Astrocyte (in vitro differentiated cells and primary cell): ENCODE measurements around the gene PSAT1. TPM values are rescaled to one million over a fixed set of nuclear protein-coding genes. Genes with fewer than 3 reads are reported as not detected.

Experiments
- DNase-seq: peaks from one replicate; pipeline ENCODE4 v3.0.0-alpha.2; 2010; ENCODE audit warnings: low read depth
- FAIRE-seq: peaks from 2 replicates; lab custom pipeline; 2011; peaks lifted over from hg19 to GRCh38; lab: Jason Lieb, UNC
- H2AFZ ChIP-seq: 2 replicates; pipeline ENCODE4 v1.6.0; 2012; ENCODE audit warnings: low read depth, low read length, inconsistent platforms
- H3K27ac ChIP-seq: 2 replicates; pipeline ENCODE4 v1.5.1; 2011; ENCODE audit warnings: low read depth, low read length, inconsistent platforms
- H3K27me3 ChIP-seq: 2 replicates; pipeline ENCODE4 v1.6.0; 2011; ENCODE audit warnings: low read length, inconsistent platforms; ENCODE audit not compliant: insufficient read depth
- H3K36me3 ChIP-seq: 2 replicates; pipeline ENCODE4 v1.5.1; 2011; ENCODE audit warnings: low read length, inconsistent platforms; ENCODE audit not compliant: insufficient read depth
- H3K4me1 ChIP-seq: 2 replicates; pipeline ENCODE4 v1.5.1; 2011; ENCODE audit warnings: low read length, inconsistent platforms; ENCODE audit not compliant: insufficient read depth
- H3K4me2 ChIP-seq: 2 replicates; pipeline ENCODE4 v1.6.0; 2012; ENCODE audit warnings: low read length, inconsistent platforms
- H3K4me3 ChIP-seq: 2 replicates; pipeline ENCODE4 v1.5.1; 2011; ENCODE audit warnings: low read depth, mild to moderate bottlenecking, low read length, inconsistent platforms; ENCODE audit not compliant: insufficient read depth
- H3K79me2 ChIP-seq: 2 replicates; pipeline ENCODE4 v1.6.0; 2012; ENCODE audit warnings: mild to moderate bottlenecking, low read length, inconsistent platforms; ENCODE audit not compliant: insufficient read depth
- H3K9ac ChIP-seq: 2 replicates; pipeline ENCODE4 v1.6.0; 2012; ENCODE audit warnings: mild to moderate bottlenecking, low read length, inconsistent platforms
- H3K9me3 ChIP-seq: 2 replicates; pipeline ENCODE4 v1.5.1; 2012; ENCODE audit warnings: low read depth, mild to moderate bottlenecking, low read length, inconsistent platforms; ENCODE audit not compliant: insufficient read depth
- H4K20me1 ChIP-seq: 2 replicates; pipeline ENCODE4 v1.6.0; 2012; ENCODE audit warnings: low read length, inconsistent platforms; ENCODE audit not compliant: insufficient read depth
- H3K27ac Mint-ChIP-seq: one replicate; pipeline ENCODE4 v1.8.0; 2021; ENCODE audit warnings: mild to moderate bottlenecking, mixed read lengths; ENCODE audit not compliant: unreplicated experiment
- H3K27me3 Mint-ChIP-seq: one replicate; pipeline ENCODE4 v1.8.0; 2021; ENCODE audit warnings: low read depth, mixed read lengths; ENCODE audit not compliant: unreplicated experiment
- H3K36me3 Mint-ChIP-seq: one replicate; pipeline ENCODE4 v1.8.0; 2021; ENCODE audit warnings: low read depth, mixed read lengths; ENCODE audit not compliant: unreplicated experiment
- H3K4me1 Mint-ChIP-seq: one replicate; pipeline ENCODE4 v1.8.0; 2021; ENCODE audit warnings: low read depth, mixed read lengths; ENCODE audit not compliant: unreplicated experiment
- H3K4me3 Mint-ChIP-seq: one replicate; pipeline ENCODE4 v1.8.0; 2021; ENCODE audit warnings: mild to moderate bottlenecking, moderate library complexity, mixed read lengths; ENCODE audit not compliant: unreplicated experiment
- H3K9me3 Mint-ChIP-seq: one replicate; pipeline ENCODE4 v1.8.0; 2021; ENCODE audit warnings: mild to moderate bottlenecking, mixed read lengths; ENCODE audit not compliant: unreplicated experiment
- EZH2 ChIP-seq: IDR thresholded peaks from 2 replicates; pipeline ENCODE4 v1.6.1; 2012; ENCODE audit warnings: mild to moderate bottlenecking, low read length, inconsistent platforms; ENCODE audit not compliant: insufficient read depth
- total RNA-seq: library from RNA; stranded (reverse); gene quantifications from 2 replicates; pipeline ENCODE4 v1.2.1, GENCODE V29; 2021
- TF ChIP-seq, protein P1 (sequence below): IDR thresholded peaks from 2 replicates; pipeline ENCODE4 v1.5.1; 2011; ENCODE audit warnings: low read depth, mild to moderate bottlenecking, inconsistent platforms, low read length, moderate library complexity; ENCODE audit not compliant: insufficient read depth

The PSAT1 gene
- total RNA-seq, 1 donor from 2014 or later, result 335 TPM

DNA sequence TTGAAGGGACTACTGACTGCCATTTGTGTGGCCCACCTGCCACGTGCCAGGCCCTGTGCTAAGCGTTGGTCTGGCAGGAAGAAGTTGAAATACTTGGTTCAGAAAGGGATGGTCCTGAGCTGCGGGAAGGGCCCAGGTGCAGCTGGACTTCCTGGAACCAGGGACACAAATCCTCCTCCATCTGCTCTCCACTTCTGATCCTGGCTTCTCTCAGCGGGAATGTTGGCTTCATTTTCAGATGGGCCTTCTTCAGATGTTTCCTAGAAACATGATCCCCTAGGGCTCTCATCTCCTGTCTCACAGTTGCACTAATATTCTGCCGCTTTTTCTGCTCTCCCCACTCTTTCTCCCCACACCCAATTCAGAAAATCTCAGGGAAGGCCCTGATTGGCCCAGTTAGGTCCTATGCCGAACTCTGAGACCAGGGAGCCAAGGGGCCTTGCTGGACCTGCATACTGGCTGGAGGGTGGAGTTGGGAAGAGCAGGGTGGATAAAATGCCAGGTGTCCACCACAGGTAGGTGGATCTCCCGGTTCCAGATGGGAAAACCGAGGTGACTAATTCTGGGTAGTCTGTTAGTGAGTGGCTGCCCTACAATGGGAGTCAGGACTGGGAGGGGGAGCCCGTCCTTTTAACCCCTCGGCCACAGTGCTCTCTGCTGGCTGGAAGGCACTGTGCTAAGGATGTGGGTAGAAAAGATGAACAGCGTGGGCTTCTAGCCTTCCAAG, 19.4 kb downstream of the PSAT1 start:
- H3K4me2 ChIP-seq, result no peak overlapping the region
- no peaks in the 10 kb centered on the region for H3K4me1 ChIP-seq
- no peak overlapping the region for H3K27ac ChIP-seq
- H3K4me3 ChIP-seq, result no peak overlapping the region
- no peaks in the 10 kb centered on the region for H4K20me1 ChIP-seq
- no peak overlapping the region for H2AFZ ChIP-seq
- Mint-ChIP-seq H3K27ac (peak overlapping the region; percentile 70), H3K9me3 (no peaks in the 10 kb centered on the region), H3K36me3 (peaks cover 30% of the 10 kb centered on the region), H3K27me3 (peaks cover 2% of the 10 kb centered on the region), H3K4me1 (peaks cover 14% of the 10 kb centered on the region), H3K4me3 (no peak overlapping the region)
- TF ChIP-seq EZH2, result no peak
- TF ChIP-seq, protein P1, sequence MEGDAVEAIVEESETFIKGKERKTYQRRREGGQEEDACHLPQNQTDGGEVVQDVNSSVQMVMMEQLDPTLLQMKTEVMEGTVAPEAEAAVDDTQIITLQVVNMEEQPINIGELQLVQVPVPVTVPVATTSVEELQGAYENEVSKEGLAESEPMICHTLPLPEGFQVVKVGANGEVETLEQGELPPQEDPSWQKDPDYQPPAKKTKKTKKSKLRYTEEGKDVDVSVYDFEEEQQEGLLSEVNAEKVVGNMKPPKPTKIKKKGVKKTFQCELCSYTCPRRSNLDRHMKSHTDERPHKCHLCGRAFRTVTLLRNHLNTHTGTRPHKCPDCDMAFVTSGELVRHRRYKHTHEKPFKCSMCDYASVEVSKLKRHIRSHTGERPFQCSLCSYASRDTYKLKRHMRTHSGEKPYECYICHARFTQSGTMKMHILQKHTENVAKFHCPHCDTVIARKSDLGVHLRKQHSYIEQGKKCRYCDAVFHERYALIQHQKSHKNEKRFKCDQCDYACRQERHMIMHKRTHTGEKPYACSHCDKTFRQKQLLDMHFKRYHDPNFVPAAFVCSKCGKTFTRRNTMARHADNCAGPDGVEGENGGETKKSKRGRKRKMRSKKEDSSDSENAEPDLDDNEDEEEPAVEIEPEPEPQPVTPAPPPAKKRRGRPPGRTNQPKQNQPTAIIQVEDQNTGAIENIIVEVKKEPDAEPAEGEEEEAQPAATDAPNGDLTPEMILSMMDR, result no peak
- DNase-seq (no peak), FAIRE-seq (no peak)
- no peaks in the 10 kb centered on the region for H3K27me3 ChIP-seq
- peaks cover 5% of the 10 kb centered on the region for H3K36me3 ChIP-seq
- no peak overlapping the region for H3K9ac ChIP-seq
- no peaks in the 10 kb centered on the region for H3K9me3 ChIP-seq
- H3K79me2 ChIP-seq, result no peaks in the 10 kb centered on the region

DNA sequence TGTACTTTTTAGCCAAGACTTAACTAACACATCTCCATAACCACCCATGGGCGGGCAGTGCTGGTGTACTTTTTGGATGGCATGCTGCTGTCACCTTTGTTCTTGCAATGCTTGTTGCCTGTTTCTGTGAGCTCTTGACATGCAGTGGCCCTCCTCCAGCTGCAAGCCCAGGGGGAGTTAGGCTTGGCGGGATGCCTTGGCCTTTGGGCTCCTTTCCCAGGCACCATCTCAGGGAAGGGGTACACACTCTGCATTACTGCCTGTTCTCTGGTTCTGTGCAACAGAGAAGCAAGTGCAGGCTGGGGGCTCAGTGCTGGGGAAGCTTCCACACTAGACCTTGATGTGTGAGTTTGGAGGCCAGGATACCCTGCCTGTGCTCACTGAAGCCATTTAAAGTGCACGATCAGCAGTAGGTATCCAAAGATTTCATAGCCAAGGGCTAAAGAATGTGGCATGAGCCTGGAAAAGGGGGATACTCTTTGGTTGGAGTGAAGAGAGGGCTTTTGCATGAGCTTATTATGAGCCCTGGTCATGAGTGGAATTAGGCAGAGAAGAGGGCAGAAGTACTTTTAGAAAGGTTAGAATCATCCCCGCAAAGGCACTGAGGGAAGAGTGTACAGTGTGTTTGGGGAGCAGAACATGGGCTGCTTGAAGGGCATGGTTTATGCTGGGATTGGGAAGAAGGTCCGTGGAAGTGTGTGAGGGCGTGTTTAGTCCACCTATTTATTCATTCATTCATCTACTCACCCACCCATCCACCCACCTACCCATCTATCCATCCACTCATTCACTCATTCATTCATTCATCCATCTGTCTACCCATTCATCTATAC, 22.5 kb downstream of the PSAT1 start:
- Histone ChIP-seq H3K79me2 (no peaks in the 10 kb centered on the region), H2AFZ (no peak overlapping the region), H3K4me1 (no peaks in the 10 kb centered on the region), H4K20me1 (no peaks in the 10 kb centered on the region), H3K4me2 (no peak overlapping the region), H3K27ac (no peak overlapping the region), H3K4me3 (no peak overlapping the region), H3K9me3 (no peaks in the 10 kb centered on the region), H3K27me3 (no peaks in the 10 kb centered on the region), H3K9ac (no peak overlapping the region), H3K36me3 (peaks cover 5% of the 10 kb centered on the region)
- H3K4me1 Mint-ChIP-seq, result peaks cover 13% of the 10 kb centered on the region
- FAIRE-seq, result no peak
- H3K27me3 Mint-ChIP-seq, result peaks cover 2% of the 10 kb centered on the region
- peaks cover 35% of the 10 kb centered on the region for H3K36me3 Mint-ChIP-seq
- no peak overlapping the region for H3K4me3 Mint-ChIP-seq
- H3K9me3 Mint-ChIP-seq, result no peaks in the 10 kb centered on the region
- DNase-seq, result no peak
- TF ChIP-seq, protein P1, result no peak
- no peak for TF ChIP-seq EZH2
- no peak overlapping the region for H3K27ac Mint-ChIP-seq
